A673 (cell line): ENCODE measurements around the gene CNTD1.
"Not testable (repeated sequence)": the region's sequence is repeated elsewhere in the genome, so short reads cannot be mapped to it uniquely, and the experiment has no call there.

Source experiments
- EZH2 ChIP-seq: fragments of 200-600 bp; sonication (generic); IDR thresholded peaks from 2 replicates; pipeline ENCODE4 v1.6.1; 2017; ENCODE audit warnings: borderline replicate concordance, low read depth, mild to moderate bottlenecking, mixed read lengths, antibody characterized with exemption, low read length; ENCODE audit not compliant: poor library complexity, severe bottlenecking
- TF ChIP-seq, protein P1 (sequence below): fragments of 300-800, 200-600 bp; sonication (generic); conservative IDR thresholded peaks from 2 replicates; pipeline ENCODE4 v1.5.1; 2017; ENCODE audit warnings: low read depth, mild to moderate bottlenecking, antibody characterized with exemption, low read length, moderate library complexity, mixed read lengths

GRCh38 chr17:42851371-42852240 lies 52.9 kb downstream of the CNTD1 start:
- TF ChIP-seq, protein P1, sequence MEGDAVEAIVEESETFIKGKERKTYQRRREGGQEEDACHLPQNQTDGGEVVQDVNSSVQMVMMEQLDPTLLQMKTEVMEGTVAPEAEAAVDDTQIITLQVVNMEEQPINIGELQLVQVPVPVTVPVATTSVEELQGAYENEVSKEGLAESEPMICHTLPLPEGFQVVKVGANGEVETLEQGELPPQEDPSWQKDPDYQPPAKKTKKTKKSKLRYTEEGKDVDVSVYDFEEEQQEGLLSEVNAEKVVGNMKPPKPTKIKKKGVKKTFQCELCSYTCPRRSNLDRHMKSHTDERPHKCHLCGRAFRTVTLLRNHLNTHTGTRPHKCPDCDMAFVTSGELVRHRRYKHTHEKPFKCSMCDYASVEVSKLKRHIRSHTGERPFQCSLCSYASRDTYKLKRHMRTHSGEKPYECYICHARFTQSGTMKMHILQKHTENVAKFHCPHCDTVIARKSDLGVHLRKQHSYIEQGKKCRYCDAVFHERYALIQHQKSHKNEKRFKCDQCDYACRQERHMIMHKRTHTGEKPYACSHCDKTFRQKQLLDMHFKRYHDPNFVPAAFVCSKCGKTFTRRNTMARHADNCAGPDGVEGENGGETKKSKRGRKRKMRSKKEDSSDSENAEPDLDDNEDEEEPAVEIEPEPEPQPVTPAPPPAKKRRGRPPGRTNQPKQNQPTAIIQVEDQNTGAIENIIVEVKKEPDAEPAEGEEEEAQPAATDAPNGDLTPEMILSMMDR: not testable (repeated sequence)
- not testable (repeated sequence) for TF ChIP-seq EZH2
